ENCODE results near the gene GET3.
A peak's percentile ranks its signal among the peaks of the same experiment; 100 is the strongest.

Gene GET3

DNA sequence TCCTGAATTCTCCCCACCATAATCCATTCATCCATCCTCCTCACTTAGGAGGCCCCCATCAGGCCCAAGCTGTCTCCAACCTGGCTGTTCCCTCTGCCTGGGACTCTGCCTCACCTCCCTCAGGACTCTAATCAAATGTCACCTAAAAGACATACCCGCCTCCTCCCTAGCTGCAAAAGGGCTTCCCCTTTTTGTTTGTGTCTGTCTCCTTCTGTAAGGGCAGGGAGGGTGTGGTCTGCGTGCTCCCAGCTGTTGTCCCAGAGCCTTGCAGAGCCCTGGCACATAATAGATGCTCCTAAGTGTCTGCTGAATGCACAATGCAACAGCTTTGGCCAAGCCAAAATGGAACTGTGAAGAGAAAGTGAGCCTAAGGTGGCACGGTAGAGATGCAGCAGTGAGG, 7.2 kb upstream of the GET3 start:
- DNase-seq (ENCODE audit: extremely low spot score), result no peak
- ChIA-PET CTCF (interaction anchor here (1.1 kb wide), 1 partner anchor 30 kb away, joined by 3 read pairs; no protein-coding TSS in a partner anchor), POLR2A (interaction anchor here (1.5 kb wide), 1 partner anchor 61 kb away, joined by 3 read pairs; the partner anchor contains the start of gene JUNB)
- TF ChIP-seq, protein P1, sequence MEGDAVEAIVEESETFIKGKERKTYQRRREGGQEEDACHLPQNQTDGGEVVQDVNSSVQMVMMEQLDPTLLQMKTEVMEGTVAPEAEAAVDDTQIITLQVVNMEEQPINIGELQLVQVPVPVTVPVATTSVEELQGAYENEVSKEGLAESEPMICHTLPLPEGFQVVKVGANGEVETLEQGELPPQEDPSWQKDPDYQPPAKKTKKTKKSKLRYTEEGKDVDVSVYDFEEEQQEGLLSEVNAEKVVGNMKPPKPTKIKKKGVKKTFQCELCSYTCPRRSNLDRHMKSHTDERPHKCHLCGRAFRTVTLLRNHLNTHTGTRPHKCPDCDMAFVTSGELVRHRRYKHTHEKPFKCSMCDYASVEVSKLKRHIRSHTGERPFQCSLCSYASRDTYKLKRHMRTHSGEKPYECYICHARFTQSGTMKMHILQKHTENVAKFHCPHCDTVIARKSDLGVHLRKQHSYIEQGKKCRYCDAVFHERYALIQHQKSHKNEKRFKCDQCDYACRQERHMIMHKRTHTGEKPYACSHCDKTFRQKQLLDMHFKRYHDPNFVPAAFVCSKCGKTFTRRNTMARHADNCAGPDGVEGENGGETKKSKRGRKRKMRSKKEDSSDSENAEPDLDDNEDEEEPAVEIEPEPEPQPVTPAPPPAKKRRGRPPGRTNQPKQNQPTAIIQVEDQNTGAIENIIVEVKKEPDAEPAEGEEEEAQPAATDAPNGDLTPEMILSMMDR (IDR thresholded peaks at IDR 0.05; ENCODE audit: control extremely low read depth, extremely low read depth, low read depth, missing control alignments), result no peak

DNA sequence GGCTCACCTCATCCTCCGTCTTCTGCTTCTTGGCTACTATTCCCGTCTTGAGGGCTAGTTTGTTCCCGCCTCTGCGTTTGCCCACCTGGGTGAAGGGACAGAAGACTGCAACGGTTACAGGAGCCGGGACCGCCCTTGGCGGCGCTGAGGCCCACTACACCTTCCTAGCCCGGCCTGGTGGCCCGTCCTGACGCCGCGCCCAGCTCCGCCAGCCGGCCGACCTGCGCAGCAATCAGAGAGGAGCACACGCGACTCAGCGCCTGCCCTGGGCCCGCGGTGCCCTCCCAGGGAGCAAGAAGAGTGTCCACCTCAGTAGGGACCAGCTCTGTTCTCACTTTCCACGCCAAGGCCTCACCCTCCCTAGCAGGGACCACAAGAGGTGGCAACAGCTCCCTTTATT, 6.0 kb upstream of the GET3 start:
- TF ChIP-seq, protein P1 (IDR thresholded peaks at IDR 0.05; ENCODE audit: control extremely low read depth, extremely low read depth, low read depth, missing control alignments), result no peak
- DNase-seq (ENCODE audit: extremely low spot score), result no peak
- ChIA-PET CTCF (interaction anchor here (0.9 to 3.8 kb wide), 2 partner anchors 14 to 26 kb away, joined by 3 to 17 read pairs; no protein-coding TSS in a partner anchor), POLR2A (interaction anchor here (1.5 kb wide), 1 partner anchor 60 kb away, joined by 3 read pairs; the partner anchor contains the start of gene JUNB)

DNA sequence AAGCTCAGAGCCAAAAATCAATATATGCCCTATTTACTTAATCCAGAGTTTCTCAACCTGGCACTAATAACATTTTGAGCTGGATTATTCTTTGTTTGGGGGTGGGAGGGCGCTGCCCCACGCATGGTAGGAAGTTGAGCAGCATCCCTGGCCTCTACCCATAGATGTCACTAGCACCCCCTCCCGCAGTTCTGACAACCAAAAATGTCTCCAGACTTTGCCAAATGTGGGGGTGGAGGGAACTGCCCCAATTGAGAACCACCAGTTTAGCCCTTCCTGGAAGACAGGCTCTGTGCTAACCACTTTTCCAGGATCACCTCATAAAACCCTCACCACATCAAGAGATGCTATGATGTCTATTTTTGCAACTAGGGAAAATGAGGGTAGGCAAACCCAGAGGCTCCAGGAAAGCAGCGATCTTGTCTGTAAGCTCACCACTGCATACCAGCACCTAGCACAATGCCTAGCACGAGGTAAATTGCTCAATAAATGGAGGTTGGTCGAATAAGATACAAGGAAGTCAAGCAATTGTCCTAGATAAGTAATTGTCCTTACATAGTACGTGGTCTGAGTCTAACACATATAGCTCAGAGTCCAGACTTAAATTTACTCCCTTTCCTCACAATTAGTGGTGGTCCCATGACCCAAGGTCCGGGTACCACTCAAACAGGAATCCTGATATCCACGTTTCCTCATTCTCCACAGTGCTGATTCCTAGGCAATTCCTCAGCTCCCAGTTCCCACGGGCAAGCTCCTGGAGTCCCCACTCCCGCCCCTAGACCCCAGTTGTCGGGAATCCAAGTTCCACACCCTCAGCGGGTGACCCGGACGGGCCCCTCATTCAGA, 3.7 kb upstream of the GET3 start:
- peak; percentile 62 for DNase-seq (ENCODE audit: extremely low spot score)
- ChIA-PET CTCF (interaction anchor here (0.7 to 3.8 kb wide), 15 partner anchors 10 to 114 kb away, joined by 3 to 17 read pairs (median 4); partner anchors contain the start of gene TNPO2), POLR2A (interaction anchor here (1.6 to 1.9 kb wide), 2 partner anchors 11 to 58 kb away, joined by 5 read pairs; partner anchors contain the start of gene JUNB)
- TF ChIP-seq, protein P1 (IDR thresholded peaks at IDR 0.05; ENCODE audit: control extremely low read depth, extremely low read depth, low read depth, missing control alignments), result peak; percentile 30

DNA sequence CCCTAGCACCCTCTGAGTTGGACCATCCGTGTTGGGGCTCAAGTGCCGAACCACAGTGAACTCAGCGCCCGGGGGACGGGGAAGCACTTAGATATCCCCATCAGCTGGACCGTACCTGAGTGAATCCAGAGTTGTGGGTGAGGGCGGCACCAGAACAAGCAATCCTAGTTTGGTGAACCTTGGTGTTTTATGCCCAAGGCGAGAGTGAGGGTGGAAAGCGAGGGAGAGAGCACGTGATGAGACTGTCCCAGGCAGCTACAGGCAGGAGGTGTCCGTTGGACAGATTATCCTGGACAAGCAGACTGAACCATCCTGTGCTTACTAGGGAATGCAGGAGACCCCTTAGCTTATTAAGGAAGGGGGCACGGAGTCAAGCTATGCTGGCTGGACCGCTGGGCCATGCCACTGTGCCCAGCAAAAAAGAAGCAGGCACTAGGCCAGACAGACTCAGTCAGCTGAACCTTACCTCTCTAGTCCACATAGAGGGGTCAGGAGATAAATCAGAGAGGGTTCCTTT, 596 bp downstream of the GET3 start:
- DNase-seq (ENCODE audit: extremely low spot score), result no peak
- ChIA-PET POLR2A (no interaction called here), CTCF (interaction anchor here (0.9 to 23.7 kb wide), 4 partner anchors 11 to 59 kb away, joined by 5 to 412 read pairs (median 16); no protein-coding TSS in a partner anchor)
- TF ChIP-seq, protein P1 (IDR thresholded peaks at IDR 0.05; ENCODE audit: control extremely low read depth, extremely low read depth, low read depth, missing control alignments), result no peak

GRCh38 chr19:12745166-12745897, 8.0 kb downstream of the GET3 start:
- POLR2A ChIA-PET, result no interaction called here
- TF ChIP-seq, protein P1 (IDR thresholded peaks at IDR 0.05; ENCODE audit: control extremely low read depth, extremely low read depth, low read depth, missing control alignments), result no peak
- DNase-seq (ENCODE audit: extremely low spot score), result no peak
- CTCF ChIA-PET, result interaction anchor here (1.5 to 23.7 kb wide), 4 partner anchors 17 to 102 kb away, joined by 5 to 412 read pairs (median 6); no protein-coding TSS in a partner anchor

GRCh38 chr19:12748489-12748888, 11.2 kb downstream of the GET3 start:
- ChIA-PET CTCF (interaction anchor here (1.3 to 23.7 kb wide), 2 partner anchors 9 to 14 kb away, joined by 3 to 412 read pairs; no protein-coding TSS in a partner anchor), POLR2A (no interaction called here)
- TF ChIP-seq, protein P1 (IDR thresholded peaks at IDR 0.05; ENCODE audit: control extremely low read depth, extremely low read depth, low read depth, missing control alignments), result no peak
- DNase-seq (ENCODE audit: extremely low spot score), result no peak

All from GM10248 (cell line).